ENCODE measurements around the gene CALM3.

DNA sequence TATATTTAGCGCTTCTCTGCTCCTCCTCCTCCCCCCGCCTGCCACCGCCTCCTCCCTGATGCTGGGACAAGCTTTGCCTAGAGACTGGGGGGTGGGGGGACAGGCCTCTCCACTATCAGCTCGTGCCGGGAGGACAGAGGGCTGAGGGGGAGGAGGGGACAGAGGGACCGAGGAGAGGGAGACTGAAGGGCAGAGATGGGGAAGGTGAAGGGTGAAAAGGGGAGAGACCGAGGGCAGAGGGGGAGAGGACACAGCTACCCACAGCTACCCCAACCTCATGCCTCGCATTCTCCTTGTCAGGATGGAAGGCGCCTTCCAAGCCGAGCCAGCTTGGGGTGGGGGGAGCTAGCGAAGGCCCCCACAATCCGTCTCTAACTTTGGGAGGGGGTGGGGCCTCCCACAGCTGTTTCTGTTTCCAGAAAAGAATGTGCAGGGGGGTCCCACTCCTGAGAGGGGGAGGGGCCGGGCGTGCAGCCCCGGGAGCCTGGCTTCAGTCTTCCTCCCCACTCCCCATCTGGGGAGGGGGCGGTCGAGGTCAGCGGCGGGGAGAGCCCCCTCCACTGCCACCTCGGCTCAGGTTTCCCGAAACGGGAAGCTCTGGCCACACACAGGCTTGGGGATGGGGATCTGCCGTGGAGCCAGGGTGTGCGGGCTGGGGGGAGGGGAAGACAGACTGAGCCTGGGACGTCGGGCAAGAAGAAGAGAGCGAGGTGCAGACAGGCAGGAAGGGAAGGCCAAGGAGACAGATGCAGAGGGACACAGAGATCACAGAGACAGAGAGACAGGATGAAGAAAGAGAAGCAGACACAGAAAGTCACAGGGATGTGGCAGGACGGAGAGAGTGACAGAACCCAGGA, 58.2 kb downstream of the CALM3 start:
- TF ChIP-seq, protein P1, sequence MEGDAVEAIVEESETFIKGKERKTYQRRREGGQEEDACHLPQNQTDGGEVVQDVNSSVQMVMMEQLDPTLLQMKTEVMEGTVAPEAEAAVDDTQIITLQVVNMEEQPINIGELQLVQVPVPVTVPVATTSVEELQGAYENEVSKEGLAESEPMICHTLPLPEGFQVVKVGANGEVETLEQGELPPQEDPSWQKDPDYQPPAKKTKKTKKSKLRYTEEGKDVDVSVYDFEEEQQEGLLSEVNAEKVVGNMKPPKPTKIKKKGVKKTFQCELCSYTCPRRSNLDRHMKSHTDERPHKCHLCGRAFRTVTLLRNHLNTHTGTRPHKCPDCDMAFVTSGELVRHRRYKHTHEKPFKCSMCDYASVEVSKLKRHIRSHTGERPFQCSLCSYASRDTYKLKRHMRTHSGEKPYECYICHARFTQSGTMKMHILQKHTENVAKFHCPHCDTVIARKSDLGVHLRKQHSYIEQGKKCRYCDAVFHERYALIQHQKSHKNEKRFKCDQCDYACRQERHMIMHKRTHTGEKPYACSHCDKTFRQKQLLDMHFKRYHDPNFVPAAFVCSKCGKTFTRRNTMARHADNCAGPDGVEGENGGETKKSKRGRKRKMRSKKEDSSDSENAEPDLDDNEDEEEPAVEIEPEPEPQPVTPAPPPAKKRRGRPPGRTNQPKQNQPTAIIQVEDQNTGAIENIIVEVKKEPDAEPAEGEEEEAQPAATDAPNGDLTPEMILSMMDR (IDR thresholded peaks at IDR 0.05) = no peak
- TF ChIP-seq POLR2A (IDR thresholded peaks at IDR 0.05) = no peak
